Measurements from ENCODE around the gene NECTIN1. TPM values are rescaled to one million over a fixed set of nuclear protein-coding genes. Genes with fewer than 3 reads are reported as not detected.

NECTIN1 gene
- total RNA-seq, 1 experiment from 2014 or later: 19.9 TPM

DNA sequence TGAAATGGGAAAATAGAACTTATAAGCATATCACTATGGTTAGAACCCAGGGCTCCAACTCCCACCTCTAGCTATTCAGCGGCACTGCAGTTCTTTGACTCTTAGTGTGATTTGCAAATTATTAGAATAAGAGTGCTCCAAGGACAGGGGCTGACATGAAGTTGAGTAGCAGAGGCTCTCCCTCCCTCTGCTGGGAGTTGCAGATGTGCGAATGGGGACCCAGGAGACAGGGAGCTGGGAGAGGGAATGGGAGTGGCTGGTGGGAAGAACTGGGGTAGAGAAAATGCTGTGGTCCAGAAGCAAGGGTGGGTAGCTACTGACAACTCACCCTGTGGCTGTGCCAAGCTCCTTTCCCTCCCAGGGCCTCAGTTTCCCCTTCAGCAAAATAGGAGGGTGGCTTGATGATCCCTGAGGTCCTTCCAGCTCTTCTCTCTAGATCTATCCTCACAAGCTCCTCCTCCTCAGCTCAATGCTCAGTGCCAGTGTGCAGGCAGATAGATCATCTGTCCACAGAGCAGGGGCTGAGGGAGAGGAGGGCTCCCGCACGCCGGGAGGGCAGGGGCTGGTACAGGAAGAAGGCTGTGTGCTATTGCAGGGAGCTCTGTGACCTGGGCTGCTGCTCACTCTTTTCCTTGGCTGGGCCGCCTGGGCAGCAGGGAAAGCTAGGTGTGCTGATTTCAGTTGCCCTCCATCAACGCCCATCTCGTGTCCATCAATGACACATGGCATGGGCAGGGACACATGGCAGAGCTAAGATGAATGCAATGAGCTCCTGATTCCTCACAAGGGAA lies 99.0 kb downstream of the NECTIN1 start:
- Histone ChIP-seq H3K9me3 (ENCODE audit: low read length) (no peaks in the 10 kb centered on the region), H4K20me1 (ENCODE audit: low read length) (no peaks in the 10 kb centered on the region), H2AFZ (ENCODE audit: low read length) (no peak overlapping the region), H3K27me3 (ENCODE audit: low read length) (no peaks in the 10 kb centered on the region), H3K36me3 (ENCODE audit: low read depth, low read length) (no peaks in the 10 kb centered on the region), H3K4me2 (ENCODE audit: low read length) (no peak overlapping the region), H3K4me3 (ENCODE audit: low read length) (no peak overlapping the region), H3K79me2 (ENCODE audit: low read length) (no peaks in the 10 kb centered on the region), H3K9ac (ENCODE audit: low read length) (no peak overlapping the region), H3K4me1 (ENCODE audit: insufficient read depth, low read length) (no peaks in the 10 kb centered on the region), H3K9me2 (replicated peaks; ENCODE audit: low read length) (no peaks in the 10 kb centered on the region), H3F3A (ENCODE audit: low read length, unreplicated experiment) (no peaks in the 10 kb centered on the region), H3K27ac (ENCODE audit: low read length) (no peak overlapping the region)
- TF ChIP-seq, protein P1, sequence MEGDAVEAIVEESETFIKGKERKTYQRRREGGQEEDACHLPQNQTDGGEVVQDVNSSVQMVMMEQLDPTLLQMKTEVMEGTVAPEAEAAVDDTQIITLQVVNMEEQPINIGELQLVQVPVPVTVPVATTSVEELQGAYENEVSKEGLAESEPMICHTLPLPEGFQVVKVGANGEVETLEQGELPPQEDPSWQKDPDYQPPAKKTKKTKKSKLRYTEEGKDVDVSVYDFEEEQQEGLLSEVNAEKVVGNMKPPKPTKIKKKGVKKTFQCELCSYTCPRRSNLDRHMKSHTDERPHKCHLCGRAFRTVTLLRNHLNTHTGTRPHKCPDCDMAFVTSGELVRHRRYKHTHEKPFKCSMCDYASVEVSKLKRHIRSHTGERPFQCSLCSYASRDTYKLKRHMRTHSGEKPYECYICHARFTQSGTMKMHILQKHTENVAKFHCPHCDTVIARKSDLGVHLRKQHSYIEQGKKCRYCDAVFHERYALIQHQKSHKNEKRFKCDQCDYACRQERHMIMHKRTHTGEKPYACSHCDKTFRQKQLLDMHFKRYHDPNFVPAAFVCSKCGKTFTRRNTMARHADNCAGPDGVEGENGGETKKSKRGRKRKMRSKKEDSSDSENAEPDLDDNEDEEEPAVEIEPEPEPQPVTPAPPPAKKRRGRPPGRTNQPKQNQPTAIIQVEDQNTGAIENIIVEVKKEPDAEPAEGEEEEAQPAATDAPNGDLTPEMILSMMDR (conservative IDR thresholded peaks at IDR 0.05; ENCODE audit: low read depth, low read length): no peak
- TF ChIP-seq EZH2 (IDR thresholded peaks at IDR 0.05; ENCODE audit: low read length, unreplicated experiment): no peak
- no peak for TF ChIP-seq EZH2phosphoT487 (IDR thresholded peaks at IDR 0.05; ENCODE audit: borderline replicate concordance, low read length)
- BruUV-seq (replicated peaks): no TSS peak
- intact Hi-C loops (cut with micrococcal nuclease): no loop called here
- CTCF ChIA-PET: no interaction called here
- POLR2A ChIA-PET (ENCODE audit: unreplicated experiment): no interaction called here
- DNase-seq: no peak
- no peak for ATAC-seq

DNA sequence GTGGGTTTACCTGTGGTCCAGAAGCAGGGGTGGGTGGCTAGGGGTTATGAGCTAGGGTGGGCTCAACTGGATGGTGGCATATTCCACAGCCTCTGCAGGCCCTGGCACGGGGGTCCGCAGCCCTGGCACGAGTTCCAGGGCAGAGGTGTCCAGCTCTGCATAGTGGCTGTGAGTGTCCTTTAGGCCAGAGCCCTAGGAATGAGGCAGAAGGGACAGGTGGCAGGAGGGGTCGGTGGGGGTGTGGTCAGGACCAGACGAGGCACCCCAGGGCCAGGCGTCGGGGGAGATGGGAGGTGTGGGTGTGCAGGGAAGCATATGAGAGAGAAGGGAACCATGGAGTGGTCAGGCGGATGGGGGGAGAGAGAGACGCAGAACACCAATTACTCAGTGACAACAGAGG lies 99.9 kb downstream of the NECTIN1 start:
- CTCF ChIA-PET: no interaction called here

DNA sequence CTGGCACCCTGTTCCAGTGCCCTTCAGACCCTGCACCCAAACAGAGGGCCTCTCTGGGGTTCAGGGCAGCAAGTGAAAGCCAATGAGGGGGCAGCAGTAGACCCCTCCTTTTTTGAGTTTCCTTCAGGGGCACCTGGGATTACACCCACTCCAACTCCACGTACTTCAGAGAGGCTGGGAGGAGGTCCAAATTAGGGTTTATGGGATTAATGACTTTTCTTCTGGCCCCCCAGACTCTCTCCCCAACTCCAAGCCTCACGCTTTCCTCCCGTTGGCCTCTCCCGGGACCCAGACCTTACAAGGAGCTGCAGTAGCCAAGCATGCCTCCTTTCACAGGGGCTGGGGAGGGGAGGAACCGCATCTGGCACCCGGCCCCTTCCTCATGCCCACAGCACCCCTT lies 101.7 kb downstream of the NECTIN1 start:
- Histone ChIP-seq H3K4me3 (ENCODE audit: low read length) (no peak overlapping the region), H4K20me1 (ENCODE audit: low read length) (no peaks in the 10 kb centered on the region), H3K27me3 (ENCODE audit: low read length) (no peaks in the 10 kb centered on the region), H3K79me2 (ENCODE audit: low read length) (no peaks in the 10 kb centered on the region), H3K27ac (ENCODE audit: low read length) (no peak overlapping the region), H3K4me2 (ENCODE audit: low read length) (no peak overlapping the region), H3K36me3 (ENCODE audit: low read depth, low read length) (no peaks in the 10 kb centered on the region), H3F3A (ENCODE audit: low read length, unreplicated experiment) (no peaks in the 10 kb centered on the region), H2AFZ (ENCODE audit: low read length) (no peak overlapping the region), H3K9me2 (replicated peaks; ENCODE audit: low read length) (no peaks in the 10 kb centered on the region), H3K9me3 (ENCODE audit: low read length) (no peaks in the 10 kb centered on the region), H3K9ac (ENCODE audit: low read length) (no peak overlapping the region), H3K4me1 (ENCODE audit: insufficient read depth, low read length) (no peaks in the 10 kb centered on the region)
- CTCF ChIA-PET: no interaction called here
- TF ChIP-seq EZH2phosphoT487 (IDR thresholded peaks at IDR 0.05; ENCODE audit: borderline replicate concordance, low read length) (no peak), EZH2 (IDR thresholded peaks at IDR 0.05; ENCODE audit: low read length, unreplicated experiment) (no peak)
- TF ChIP-seq, protein P1 (conservative IDR thresholded peaks at IDR 0.05; ENCODE audit: low read depth, low read length): no peak
- ATAC-seq (no peak), DNase-seq (no peak)
- no TSS peak for BruUV-seq (replicated peaks)
- intact Hi-C loops (cut with micrococcal nuclease): no loop called here
- POLR2A ChIA-PET (ENCODE audit: unreplicated experiment): no interaction called here

More for the DNA sequence above, 99.9 kb downstream of the NECTIN1 start:
- H3K36me3 ChIP-seq (ENCODE audit: low read depth, low read length): no peaks in the 10 kb centered on the region
- H3K4me2 ChIP-seq (ENCODE audit: low read length): no peak overlapping the region
- H3K4me3 ChIP-seq (ENCODE audit: low read length): no peak overlapping the region
- H3K9me3 ChIP-seq (ENCODE audit: low read length): no peaks in the 10 kb centered on the region
- no peaks in the 10 kb centered on the region for H3K27me3 ChIP-seq (ENCODE audit: low read length)
- intact Hi-C loops (cut with micrococcal nuclease): no loop called here
- no peaks in the 10 kb centered on the region for H3K79me2 ChIP-seq (ENCODE audit: low read length)
- no peak overlapping the region for H3K27ac ChIP-seq (ENCODE audit: low read length)
- DNase-seq: no peak
- no peaks in the 10 kb centered on the region for H3K9me2 ChIP-seq (replicated peaks; ENCODE audit: low read length)
- TF ChIP-seq EZH2 (IDR thresholded peaks at IDR 0.05; ENCODE audit: low read length, unreplicated experiment): no peak
- TF ChIP-seq, protein P1 (conservative IDR thresholded peaks at IDR 0.05; ENCODE audit: low read depth, low read length): no peak
- TF ChIP-seq EZH2phosphoT487 (IDR thresholded peaks at IDR 0.05; ENCODE audit: borderline replicate concordance, low read length): no peak
- H3K9ac ChIP-seq (ENCODE audit: low read length): no peak overlapping the region
- no peaks in the 10 kb centered on the region for H3K4me1 ChIP-seq (ENCODE audit: insufficient read depth, low read length)
- ATAC-seq: no peak
- no peaks in the 10 kb centered on the region for H4K20me1 ChIP-seq (ENCODE audit: low read length)
- no TSS peak for BruUV-seq (replicated peaks)
- H3F3A ChIP-seq (ENCODE audit: low read length, unreplicated experiment): no peaks in the 10 kb centered on the region
- POLR2A ChIA-PET (ENCODE audit: unreplicated experiment): no interaction called here
- H2AFZ ChIP-seq (ENCODE audit: low read length): no peak overlapping the region

Data from PC-3 (cell line).